Brain microvascular endothelial cell (primary cell): ENCODE data around the gene PXK.

Source experiments
- DNase-seq: peaks from one replicate; pipeline ENCODE4 v3.0.0-alpha.2; 2020
- H3K27ac ChIP-seq: fragments of 250-450 bp; sonication (Bioruptor Pico); 2 replicates; pipeline ENCODE4 v1.5.1; 2020; ENCODE audit warnings: mild to moderate bottlenecking, moderate library complexity
- H3K27me3 ChIP-seq: fragments of 250-450 bp; sonication (Bioruptor Pico); replicated peaks from 2 replicates; pipeline ENCODE4 v1.5.1; 2020; ENCODE audit warnings: mild to moderate bottlenecking
- H3K36me3 ChIP-seq: fragments of 250-450 bp; sonication (Bioruptor Pico); replicated peaks from 2 replicates; pipeline ENCODE4 v1.5.1; 2020; ENCODE audit warnings: mild to moderate bottlenecking
- H3K4me3 ChIP-seq: 2 replicates; pipeline ENCODE4 v1.5.1; 2011; ENCODE audit warnings: low read depth, mild to moderate bottlenecking, control low read depth, low read length, moderate library complexity
- in situ Hi-C: cut with HindIII; loops from 2 replicates; pipeline ENCODE4 v1.10.0; 2017; ENCODE audit warnings: low sequenced_read_pairs, low pct_ligation_motif_present
- TF ChIP-seq, protein P1 (sequence below): IDR thresholded peaks from 2 replicates; pipeline ENCODE4 v1.5.1; 2011; ENCODE audit warnings: low read depth, mild to moderate bottlenecking, moderate library complexity, low read length, control low read depth, inconsistent platforms; ENCODE audit errors: missing control alignments

PXK gene

GRCh38 chr3:58333206-58334012, 717 bp downstream of the PXK start:
- in situ Hi-C loops, result no loop called here
- H3K4me3 ChIP-seq, result peak overlapping the region; percentile 77
- H3K27me3 ChIP-seq, result no peaks in the 10 kb centered on the region
- DNase-seq, result no peak
- no peaks in the 10 kb centered on the region for H3K36me3 ChIP-seq
- TF ChIP-seq, protein P1, sequence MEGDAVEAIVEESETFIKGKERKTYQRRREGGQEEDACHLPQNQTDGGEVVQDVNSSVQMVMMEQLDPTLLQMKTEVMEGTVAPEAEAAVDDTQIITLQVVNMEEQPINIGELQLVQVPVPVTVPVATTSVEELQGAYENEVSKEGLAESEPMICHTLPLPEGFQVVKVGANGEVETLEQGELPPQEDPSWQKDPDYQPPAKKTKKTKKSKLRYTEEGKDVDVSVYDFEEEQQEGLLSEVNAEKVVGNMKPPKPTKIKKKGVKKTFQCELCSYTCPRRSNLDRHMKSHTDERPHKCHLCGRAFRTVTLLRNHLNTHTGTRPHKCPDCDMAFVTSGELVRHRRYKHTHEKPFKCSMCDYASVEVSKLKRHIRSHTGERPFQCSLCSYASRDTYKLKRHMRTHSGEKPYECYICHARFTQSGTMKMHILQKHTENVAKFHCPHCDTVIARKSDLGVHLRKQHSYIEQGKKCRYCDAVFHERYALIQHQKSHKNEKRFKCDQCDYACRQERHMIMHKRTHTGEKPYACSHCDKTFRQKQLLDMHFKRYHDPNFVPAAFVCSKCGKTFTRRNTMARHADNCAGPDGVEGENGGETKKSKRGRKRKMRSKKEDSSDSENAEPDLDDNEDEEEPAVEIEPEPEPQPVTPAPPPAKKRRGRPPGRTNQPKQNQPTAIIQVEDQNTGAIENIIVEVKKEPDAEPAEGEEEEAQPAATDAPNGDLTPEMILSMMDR, result peak; percentile 22
- H3K27ac ChIP-seq, result no peak overlapping the region

DNA sequence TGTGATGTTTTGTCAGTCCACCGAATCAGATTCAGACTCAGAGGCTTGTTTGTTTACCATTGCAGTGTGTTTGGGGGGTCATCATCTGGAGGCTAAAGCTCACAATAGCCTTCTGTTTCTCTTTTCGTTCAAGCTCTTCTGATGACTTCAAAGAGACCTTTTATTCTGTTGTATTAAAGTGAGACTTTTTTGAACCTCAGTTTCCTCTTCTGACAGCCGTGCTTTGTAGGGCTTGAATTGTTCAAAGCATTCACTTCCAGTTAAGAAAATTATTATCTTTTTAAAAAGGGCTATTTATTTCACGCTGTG, 1.3 kb downstream of the PXK start:
- H3K36me3 ChIP-seq, result no peaks in the 10 kb centered on the region
- in situ Hi-C loops, result no loop called here
- H3K4me3 ChIP-seq, result peak overlapping the region; percentile 77
- no peak for DNase-seq
- no peaks in the 10 kb centered on the region for H3K27me3 ChIP-seq
- TF ChIP-seq, protein P1, result no peak
- no peak overlapping the region for H3K27ac ChIP-seq

GRCh38 chr3:58334506-58334884, 1.8 kb downstream of the PXK start:
- Histone ChIP-seq H3K27me3 (no peaks in the 10 kb centered on the region), H3K4me3 (peak overlapping the region; percentile 77), H3K36me3 (no peaks in the 10 kb centered on the region), H3K27ac (peak overlapping the region; percentile 80)
- TF ChIP-seq, protein P1, result no peak
- in situ Hi-C loops, result no loop called here
- DNase-seq, result no peak

DNA sequence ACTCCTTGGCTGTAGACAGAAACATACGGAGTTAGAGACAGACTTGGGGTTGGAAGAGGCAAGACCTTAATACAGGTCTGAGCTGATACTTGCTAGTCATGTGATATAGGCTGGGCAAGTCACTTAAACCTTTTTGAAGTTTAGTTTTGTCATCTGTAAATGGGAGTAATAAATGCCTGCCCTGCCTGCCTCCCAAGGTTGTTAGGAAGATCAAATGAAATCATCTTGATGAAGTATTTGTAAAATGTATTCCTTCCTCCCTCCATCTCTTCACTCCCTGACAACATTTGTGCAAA, 2.9 kb downstream of the PXK start:
- H3K27ac ChIP-seq, result peak overlapping the region; percentile 80
- H3K4me3 ChIP-seq, result peak overlapping the region; percentile 13

GRCh38 chr3:58336135-58336882, 3.6 kb downstream of the PXK start:
- peak overlapping the region; percentile 24 for H3K27ac ChIP-seq

More for the DNA sequence above, 2.9 kb downstream of the PXK start:
- Histone ChIP-seq H3K36me3 (no peaks in the 10 kb centered on the region), H3K27me3 (no peaks in the 10 kb centered on the region)
- TF ChIP-seq, protein P1, result no peak
- in situ Hi-C loops, result no loop called here
- DNase-seq, result peak; percentile 18

More at GRCh38 chr3:58336135-58336882, 3.6 kb downstream of the PXK start:
- no peaks in the 10 kb centered on the region for H3K36me3 ChIP-seq
- no peak overlapping the region for H3K4me3 ChIP-seq
- no peaks in the 10 kb centered on the region for H3K27me3 ChIP-seq
- DNase-seq, result peak; percentile 32
- in situ Hi-C loops, result no loop called here
- TF ChIP-seq, protein P1, result no peak
